SU-DHL-6 (cell line): ENCODE results near the gene LHX4.

Source experiments
- H2AFZ ChIP-seq: fragments of 200-600 bp; sonication (generic); 2 replicates; pipeline ENCODE4 v1.6.1; 2014; ENCODE audit warnings: low read depth, mild to moderate bottlenecking, moderate library complexity, mixed read lengths, antibody characterized with exemption, low read length; ENCODE audit not compliant: severe bottlenecking
- H3F3A ChIP-seq: fragments of 200-600 bp; shearing (Covaris generic); 2 replicates; pipeline ENCODE4 v1.6.0; 2016; ENCODE audit warnings: antibody characterized with exemption, mild to moderate bottlenecking; ENCODE audit not compliant: insufficient read depth
- H3K27ac ChIP-seq: fragments of 200-600 bp; sonication (generic); 2 replicates; pipeline ENCODE4 v1.5.1; 2016; ENCODE audit warnings: low read depth, mild to moderate bottlenecking, low read length, moderate library complexity, mixed read lengths
- H3K27me3 ChIP-seq: fragments of 200-600 bp; sonication (generic), shearing (Covaris generic); 2 replicates; pipeline ENCODE4 v1.6.0; 2014; ENCODE audit warnings: mild to moderate bottlenecking, low read length
- H3K36me3 ChIP-seq: fragments of 200-600 bp; sonication (generic); 2 replicates; pipeline ENCODE4 v1.6.1; 2014; ENCODE audit warnings: mild to moderate bottlenecking, low read length, mixed read lengths
- H3K4me2 ChIP-seq: fragments of 300-600, 200-600 bp; shearing (Covaris generic), sonication (generic); 2 replicates; pipeline ENCODE4 v1.6.0; 2014; ENCODE audit warnings: low read length, low read depth, mild to moderate bottlenecking; ENCODE audit not compliant: poor library complexity, severe bottlenecking
- H3K4me3 ChIP-seq: fragments of 200-600 bp; sonication (generic); 2 replicates; pipeline ENCODE4 v1.5.1; 2014; ENCODE audit warnings: antibody characterized with exemption, low read length, mild to moderate bottlenecking, mixed read lengths; ENCODE audit not compliant: insufficient read depth, poor library complexity, severe bottlenecking
- H3K79me2 ChIP-seq: fragments of 200-600 bp; sonication (generic); 2 replicates; pipeline ENCODE4 v1.6.1; 2014; ENCODE audit warnings: mild to moderate bottlenecking, low read length, moderate library complexity; ENCODE audit not compliant: insufficient read depth
- H3K9ac ChIP-seq: fragments of 200-600 bp; sonication (generic); 2 replicates; pipeline ENCODE4 v1.7.0; 2014; ENCODE audit warnings: mild to moderate bottlenecking, low read length
- H3K9me2 ChIP-seq: fragments of 200-600 bp; sonication (generic); replicated peaks from 2 replicates; pipeline ENCODE4 v1.6.1; 2014; ENCODE audit warnings: low read length; ENCODE audit not compliant: insufficient read depth
- H3K9me3 ChIP-seq: fragments of 200-600 bp; sonication (generic); 2 replicates; pipeline ENCODE4 v1.6.1; 2014; ENCODE audit warnings: low read length, mixed read lengths; ENCODE audit not compliant: insufficient read depth
- H4K20me1 ChIP-seq: fragments of 200-600 bp; sonication (generic); 2 replicates; pipeline ENCODE4 v1.6.1; 2014; ENCODE audit warnings: low read depth, mild to moderate bottlenecking, antibody characterized with exemption, low read length, moderate library complexity, mixed read lengths
- EZH2phosphoT487 ChIP-seq: fragments of 200-600 bp; sonication (generic), shearing (Covaris generic); conservative IDR thresholded peaks from 2 replicates; pipeline ENCODE4 v1.6.1; 2018; ENCODE audit warnings: mild to moderate bottlenecking, antibody characterized with exemption, low read length, moderate library complexity, mixed read lengths
- TF ChIP-seq, protein P1 (sequence below): fragments of 200-600 bp; sonication (generic); IDR thresholded peaks from one replicate; pipeline ENCODE4 v1.5.1; 2017; ENCODE audit warnings: antibody characterized with exemption, mild to moderate bottlenecking, low read length, moderate library complexity; ENCODE audit not compliant: insufficient read depth, poor library complexity, severe bottlenecking

The LHX4 gene

DNA sequence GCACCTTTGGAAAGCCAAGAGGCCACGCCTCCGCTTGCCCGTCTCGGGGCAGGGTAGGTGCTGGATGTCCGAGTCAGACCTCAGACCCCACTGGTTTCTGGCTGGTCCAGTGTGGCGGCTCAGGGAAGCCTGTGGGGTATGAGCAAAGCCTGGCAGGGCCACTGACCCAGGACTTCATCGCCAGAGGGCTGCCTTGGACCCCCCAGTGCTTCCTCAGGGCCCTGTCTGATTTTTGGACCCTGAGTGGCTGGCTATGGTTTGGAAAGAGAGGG, 20.4 kb downstream of the LHX4 start:
- no peaks in the 10 kb centered on the region for H4K20me1 ChIP-seq
- TF ChIP-seq EZH2phosphoT487: no peak
- TF ChIP-seq, protein P1, sequence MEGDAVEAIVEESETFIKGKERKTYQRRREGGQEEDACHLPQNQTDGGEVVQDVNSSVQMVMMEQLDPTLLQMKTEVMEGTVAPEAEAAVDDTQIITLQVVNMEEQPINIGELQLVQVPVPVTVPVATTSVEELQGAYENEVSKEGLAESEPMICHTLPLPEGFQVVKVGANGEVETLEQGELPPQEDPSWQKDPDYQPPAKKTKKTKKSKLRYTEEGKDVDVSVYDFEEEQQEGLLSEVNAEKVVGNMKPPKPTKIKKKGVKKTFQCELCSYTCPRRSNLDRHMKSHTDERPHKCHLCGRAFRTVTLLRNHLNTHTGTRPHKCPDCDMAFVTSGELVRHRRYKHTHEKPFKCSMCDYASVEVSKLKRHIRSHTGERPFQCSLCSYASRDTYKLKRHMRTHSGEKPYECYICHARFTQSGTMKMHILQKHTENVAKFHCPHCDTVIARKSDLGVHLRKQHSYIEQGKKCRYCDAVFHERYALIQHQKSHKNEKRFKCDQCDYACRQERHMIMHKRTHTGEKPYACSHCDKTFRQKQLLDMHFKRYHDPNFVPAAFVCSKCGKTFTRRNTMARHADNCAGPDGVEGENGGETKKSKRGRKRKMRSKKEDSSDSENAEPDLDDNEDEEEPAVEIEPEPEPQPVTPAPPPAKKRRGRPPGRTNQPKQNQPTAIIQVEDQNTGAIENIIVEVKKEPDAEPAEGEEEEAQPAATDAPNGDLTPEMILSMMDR: no peak

DNA sequence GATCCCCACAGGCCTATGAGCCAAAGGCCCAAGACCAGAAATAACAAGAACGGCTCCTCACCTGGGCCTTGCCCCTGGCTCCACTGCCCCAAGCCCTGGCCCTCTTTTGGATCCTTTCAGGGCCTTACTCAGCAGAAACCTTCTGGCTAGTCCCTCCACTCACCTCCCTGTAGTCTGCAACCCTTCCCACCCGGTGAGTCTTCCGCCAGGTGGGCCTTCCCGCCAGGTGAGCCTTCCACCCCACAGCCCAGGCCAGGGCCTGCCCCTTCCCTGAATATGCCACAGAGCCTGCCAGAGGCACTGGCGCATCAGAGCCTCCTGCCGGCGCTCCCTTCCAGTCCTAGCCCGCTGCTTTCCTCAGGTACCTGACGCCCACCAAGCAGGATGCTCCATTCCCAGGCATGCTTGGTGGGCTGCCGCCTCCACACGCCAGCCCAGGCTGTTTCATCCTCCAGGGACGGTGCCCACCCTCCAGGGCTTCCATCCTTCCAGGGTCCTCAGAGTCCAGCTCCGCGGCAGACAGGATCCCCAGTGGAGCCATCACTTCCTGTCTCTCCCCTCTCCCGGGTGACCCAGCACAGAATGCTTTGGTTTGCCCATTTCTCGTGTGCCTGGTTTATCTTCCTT, 20.9 kb downstream of the LHX4 start:
- no peak overlapping the region for H2AFZ ChIP-seq
- H4K20me1 ChIP-seq: no peaks in the 10 kb centered on the region
- no peaks in the 10 kb centered on the region for H3K36me3 ChIP-seq
- H3F3A ChIP-seq: no peaks in the 10 kb centered on the region
- no peak overlapping the region for H3K4me3 ChIP-seq
- no peak overlapping the region for H3K27ac ChIP-seq
- no peaks in the 10 kb centered on the region for H3K9me2 ChIP-seq
- no peaks in the 10 kb centered on the region for H3K79me2 ChIP-seq
- H3K9ac ChIP-seq: no peak overlapping the region
- H3K4me2 ChIP-seq: no peak overlapping the region
- TF ChIP-seq, protein P1: no peak
- no peak for TF ChIP-seq EZH2phosphoT487
- no peaks in the 10 kb centered on the region for H3K27me3 ChIP-seq
- H3K9me3 ChIP-seq: no peaks in the 10 kb centered on the region

More for the DNA sequence above, 20.4 kb downstream of the LHX4 start:
- H3F3A ChIP-seq: no peaks in the 10 kb centered on the region
- H3K79me2 ChIP-seq: no peaks in the 10 kb centered on the region
- no peak overlapping the region for H2AFZ ChIP-seq
- no peak overlapping the region for H3K9ac ChIP-seq
- no peaks in the 10 kb centered on the region for H3K27me3 ChIP-seq
- H3K36me3 ChIP-seq: no peaks in the 10 kb centered on the region
- H3K9me2 ChIP-seq: no peaks in the 10 kb centered on the region
- H3K4me2 ChIP-seq: no peak overlapping the region
- no peaks in the 10 kb centered on the region for H3K9me3 ChIP-seq
- H3K27ac ChIP-seq: no peak overlapping the region
- H3K4me3 ChIP-seq: no peak overlapping the region

DNA sequence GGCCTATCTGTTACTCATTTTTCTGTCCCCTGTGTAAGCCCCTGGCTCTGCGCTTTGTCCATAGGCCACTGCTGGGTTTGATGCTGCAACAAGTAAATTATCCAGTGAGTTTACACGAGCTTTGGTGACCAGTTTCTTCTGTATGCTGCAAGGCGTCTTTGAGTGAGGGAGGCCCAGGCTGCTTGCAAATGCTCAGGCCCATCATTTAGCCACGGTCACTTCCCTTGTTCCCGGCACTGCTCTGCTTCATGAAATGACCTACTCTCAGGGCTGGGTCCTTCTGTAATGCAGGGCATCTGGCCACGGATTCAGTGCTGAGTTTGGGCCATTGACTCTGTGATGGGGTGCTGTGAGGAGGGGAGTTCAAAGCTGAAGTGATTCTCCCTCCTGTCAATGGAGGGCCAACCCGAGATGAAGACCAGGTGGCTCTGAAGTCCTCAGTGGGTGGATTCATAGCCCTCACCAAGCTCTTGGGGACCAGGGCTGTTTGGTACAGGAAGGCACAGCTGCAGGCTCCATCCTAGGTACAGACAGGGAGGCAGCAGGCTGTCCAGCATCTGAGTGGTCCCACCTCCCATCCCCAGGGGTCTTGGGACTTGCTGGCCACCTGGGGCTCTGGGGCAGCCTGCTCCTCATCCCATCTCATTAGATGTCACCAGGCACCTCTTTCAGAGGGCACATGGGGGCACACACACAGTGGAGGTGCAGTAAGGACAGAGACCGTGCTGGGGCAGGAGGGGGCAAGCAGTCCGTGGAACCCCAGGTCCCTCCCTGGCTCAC, 21.7 kb downstream of the LHX4 start:
- no peak overlapping the region for H3K4me3 ChIP-seq
- H3K27me3 ChIP-seq: no peaks in the 10 kb centered on the region
- no peaks in the 10 kb centered on the region for H4K20me1 ChIP-seq
- no peak overlapping the region for H3K4me2 ChIP-seq
- no peaks in the 10 kb centered on the region for H3K9me2 ChIP-seq
- H3K36me3 ChIP-seq: no peaks in the 10 kb centered on the region
- no peak overlapping the region for H3K9ac ChIP-seq
- no peaks in the 10 kb centered on the region for H3K9me3 ChIP-seq
- no peaks in the 10 kb centered on the region for H3K79me2 ChIP-seq
- H2AFZ ChIP-seq: no peak overlapping the region
- H3F3A ChIP-seq: no peaks in the 10 kb centered on the region
- TF ChIP-seq, protein P1: no peak
- no peak for TF ChIP-seq EZH2phosphoT487
- no peak overlapping the region for H3K27ac ChIP-seq
